ENCODE results near the gene CHMP1A.
"Not testable (repeated sequence)": the region's sequence is repeated elsewhere in the genome, so short reads cannot be mapped to it uniquely, and the experiment has no call there.

The CHMP1A gene

GRCh38 chr16:89691986-89692569, 34.6 kb upstream of the CHMP1A start:
- no peak for DNase-seq (ENCODE audit: low read depth)

DNA sequence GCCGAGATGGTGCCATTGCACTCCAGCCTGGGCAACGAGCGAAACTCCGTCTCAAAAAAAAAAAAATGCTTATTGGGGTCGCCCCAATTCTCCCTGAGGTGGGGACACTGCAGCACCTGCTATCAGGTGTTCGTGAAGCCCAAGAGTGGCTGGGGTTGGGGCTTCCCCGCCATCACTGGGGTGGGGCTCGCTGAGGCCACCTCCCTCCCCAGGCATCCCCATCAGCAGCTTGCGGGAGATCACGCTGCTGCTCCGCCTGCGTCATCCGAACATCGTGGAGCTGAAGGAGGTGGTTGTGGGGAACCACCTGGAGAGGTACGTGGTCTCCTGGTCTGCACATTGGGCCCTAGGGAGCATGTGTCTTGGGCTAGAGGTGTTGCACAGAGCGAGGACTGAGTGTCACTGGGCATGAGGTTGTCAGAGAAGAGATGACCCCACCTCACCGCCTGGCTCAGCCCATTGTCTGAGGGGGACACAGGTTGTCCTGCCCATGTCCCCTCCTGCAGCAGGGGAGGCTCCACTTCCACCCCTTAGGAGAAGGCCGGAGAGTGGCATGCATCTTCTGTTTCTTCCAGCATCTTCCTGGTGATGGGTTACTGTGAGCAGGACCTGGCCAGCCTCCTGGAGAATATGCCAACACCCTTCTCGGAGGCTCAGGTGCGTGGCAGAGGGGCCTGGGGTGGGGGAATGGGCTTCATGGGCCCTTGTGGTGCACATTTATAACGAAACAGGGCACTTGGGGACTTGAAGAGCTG, 33.9 kb upstream of the CHMP1A start:
- no peak for DNase-seq (ENCODE audit: low read depth)

- no peak for DNase-seq (ENCODE audit: low read depth)
Observed at GRCh38 chr16:89690392-89690901, 32.9 kb upstream of the CHMP1A start.

- DNase-seq (ENCODE audit: low read depth): not testable (repeated sequence)
Observed at GRCh38 chr16:89689621-89690020, 32.1 kb upstream of the CHMP1A start.

DNA sequence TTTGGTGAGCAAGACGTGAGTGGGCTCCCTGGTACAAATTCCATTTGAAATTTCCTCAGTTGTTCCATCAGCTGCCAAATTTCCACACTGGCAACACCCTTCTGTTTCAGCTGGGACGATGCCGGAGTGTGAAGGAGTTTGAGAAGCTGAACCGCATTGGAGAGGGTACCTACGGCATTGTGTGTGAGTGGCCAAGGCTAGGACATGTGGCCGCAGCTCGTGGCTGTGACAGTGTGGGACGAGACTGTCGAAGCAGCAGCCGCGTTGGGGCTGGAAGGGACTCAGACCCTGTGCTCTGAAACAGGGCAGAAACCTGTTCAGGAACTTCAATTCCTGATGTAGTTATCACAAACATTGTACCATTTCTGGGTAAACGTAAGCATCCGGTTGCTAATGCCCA, 31.6 kb upstream of the CHMP1A start:
- DNase-seq (ENCODE audit: low read depth): no peak

GRCh38 chr16:89688395-89688794, 30.9 kb upstream of the CHMP1A start:
- no peak for DNase-seq (ENCODE audit: low read depth)

DNA sequence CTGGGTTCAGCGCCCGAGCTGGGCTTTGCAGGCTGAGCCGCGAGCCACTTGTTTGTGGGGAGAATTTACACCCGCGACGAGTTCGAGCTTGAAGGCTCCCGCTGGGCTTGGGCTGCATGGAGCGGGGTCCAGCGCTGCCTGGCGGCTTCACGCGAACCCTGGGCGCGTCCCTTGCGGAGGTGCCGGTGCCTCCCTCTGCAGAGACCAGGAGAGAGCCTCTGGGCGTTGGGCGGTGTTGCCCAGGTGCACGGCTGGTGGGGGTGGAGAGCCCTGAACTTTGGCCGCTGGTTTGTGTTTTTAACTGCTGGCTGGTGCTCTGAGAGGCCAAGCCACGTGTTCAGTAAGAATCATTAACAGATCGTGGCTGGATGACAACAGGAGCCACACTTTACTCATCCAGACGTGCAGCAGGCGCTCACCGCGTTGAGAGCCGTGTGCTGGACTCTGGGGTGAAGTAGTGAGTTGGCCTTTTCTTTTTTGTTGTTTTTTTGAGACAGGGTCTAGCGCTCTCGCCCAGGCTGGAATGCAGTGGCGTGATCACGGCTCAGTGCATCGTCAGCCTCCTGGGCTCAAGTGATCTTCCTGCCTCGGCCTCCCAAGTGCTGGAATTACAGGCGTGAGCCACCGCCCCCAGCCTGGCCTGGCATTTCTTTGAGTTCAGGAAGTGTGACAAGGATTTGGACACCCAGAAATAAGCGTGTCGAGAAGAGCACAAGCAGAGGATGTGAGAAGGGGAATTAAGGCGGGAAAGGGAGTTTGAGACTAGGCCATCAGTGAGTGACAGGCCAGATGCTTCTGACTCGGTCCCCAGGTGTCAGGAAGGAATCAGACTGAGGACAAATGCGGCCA, 29.8 kb upstream of the CHMP1A start:
- DNase-seq (ENCODE audit: low read depth): peak; percentile 67

DNA sequence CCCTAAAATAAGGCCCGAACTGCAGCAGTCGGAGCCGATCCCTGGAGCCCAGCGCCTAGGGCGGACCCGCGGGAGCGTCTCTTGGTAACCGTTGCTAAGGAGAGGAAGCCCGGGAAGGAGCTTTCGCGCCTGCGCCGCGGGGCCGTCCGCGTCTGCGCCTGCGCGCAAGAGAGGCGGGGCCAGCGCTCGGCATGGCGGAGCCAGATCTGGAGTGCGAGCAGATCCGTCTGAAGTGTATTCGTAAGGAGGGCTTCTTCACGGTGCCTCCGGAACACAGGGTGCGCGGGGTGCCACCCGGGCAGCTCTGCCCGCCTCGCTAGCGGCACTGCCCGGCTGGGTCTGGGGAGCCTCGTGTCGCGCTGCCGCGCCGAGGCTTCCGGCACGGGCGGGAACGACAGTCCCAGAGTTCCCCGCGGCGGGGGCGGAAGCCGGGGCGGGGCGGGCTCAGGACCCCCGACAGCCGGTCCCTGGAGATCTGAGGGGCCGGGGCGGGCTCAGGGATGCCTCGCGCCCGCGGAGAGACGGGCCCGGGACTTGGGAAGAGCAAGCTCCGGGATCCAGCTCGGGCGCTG, 29.1 kb upstream of the CHMP1A start, which contains the start of gene CDK10:
TSS of gene CDK10 (plus strand) at position 170 of the 572 bp plus-strand sequence. CDS start at position 192, 22 bp downstream.
- peak; percentile 88 for DNase-seq (ENCODE audit: low read depth)

GRCh38 chr16:89685916-89686315, 28.4 kb upstream of the CHMP1A start:
- DNase-seq (ENCODE audit: low read depth): no peak

DNA sequence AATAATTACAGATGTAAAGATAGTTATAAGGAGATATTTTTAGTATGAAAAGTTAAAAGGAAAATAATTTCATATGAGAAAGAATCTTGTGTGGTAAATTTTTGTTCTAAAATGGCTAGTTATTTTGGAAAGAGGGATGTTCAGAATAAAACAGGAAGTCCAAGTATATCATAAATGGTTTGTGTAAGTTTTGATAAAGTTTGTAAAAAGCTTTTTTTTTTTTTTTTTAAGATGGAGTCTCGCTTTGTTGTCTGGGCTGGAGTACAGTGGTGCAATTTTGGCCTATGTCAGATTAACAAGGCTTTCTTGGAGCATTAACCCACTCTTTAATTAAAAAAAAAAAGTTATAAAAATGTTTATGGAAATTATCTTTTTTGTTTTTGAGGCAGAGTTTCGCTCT, 20.8 kb upstream of the CHMP1A start:
- no peak for DNase-seq (ENCODE audit: low read depth)

DNA sequence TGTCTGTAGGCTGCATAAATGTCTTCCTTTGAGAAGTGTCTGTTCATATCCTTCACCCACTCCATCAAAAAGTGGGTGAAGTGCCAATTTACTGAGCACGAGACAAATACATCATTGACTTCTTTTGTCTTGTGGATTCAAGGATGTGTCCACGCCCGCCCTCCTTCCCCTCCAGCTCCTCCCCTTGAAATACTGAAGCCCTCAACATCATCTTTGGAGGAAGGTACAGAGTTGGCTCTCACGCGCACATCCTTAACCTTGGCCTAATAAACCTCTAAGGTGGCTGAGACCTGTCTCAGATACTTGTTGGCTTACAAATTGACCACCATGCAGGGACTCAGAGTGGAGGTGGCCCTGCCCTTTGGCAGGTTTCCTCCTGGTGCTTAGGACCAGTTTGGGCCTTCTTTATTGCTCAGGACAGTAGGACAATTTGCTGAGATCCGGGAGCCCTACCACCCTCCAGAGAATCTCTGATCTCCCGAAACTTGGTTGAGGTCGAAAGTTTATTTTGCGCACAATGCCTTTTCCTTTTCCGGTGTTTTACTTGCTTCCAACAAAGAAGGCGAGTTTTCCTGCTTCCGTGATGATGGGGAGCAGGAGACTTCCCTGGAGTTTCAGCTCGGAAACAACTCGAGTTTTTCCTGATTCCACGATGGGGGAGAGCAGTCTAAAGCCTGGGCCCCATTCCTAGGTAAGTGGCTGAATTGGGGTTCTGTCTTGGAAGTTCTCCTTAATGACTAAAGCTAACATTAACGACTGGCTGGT, 14.9 kb upstream of the CHMP1A start:
- no peak for DNase-seq (ENCODE audit: low read depth)

DNA sequence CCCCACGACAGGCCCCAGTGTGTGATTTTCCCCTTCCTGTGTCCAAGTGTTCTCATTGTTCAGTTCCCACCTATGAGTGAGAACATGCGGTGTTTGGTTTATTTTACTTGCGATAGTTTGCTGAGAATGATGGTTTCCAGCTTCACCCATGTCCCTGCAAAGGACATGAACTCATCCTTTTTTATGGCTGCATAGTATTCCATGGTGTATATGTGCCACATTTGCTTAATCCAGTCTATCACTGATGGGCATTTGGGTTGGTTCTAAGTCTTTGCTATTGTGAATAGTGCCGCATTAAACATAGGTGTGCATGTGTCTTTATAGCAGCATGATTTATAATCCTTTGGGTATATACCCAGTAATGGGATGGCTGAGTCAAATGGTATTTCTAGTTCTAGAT, 14.1 kb upstream of the CHMP1A start:
- DNase-seq (ENCODE audit: low read depth): not testable (repeated sequence)

DNA sequence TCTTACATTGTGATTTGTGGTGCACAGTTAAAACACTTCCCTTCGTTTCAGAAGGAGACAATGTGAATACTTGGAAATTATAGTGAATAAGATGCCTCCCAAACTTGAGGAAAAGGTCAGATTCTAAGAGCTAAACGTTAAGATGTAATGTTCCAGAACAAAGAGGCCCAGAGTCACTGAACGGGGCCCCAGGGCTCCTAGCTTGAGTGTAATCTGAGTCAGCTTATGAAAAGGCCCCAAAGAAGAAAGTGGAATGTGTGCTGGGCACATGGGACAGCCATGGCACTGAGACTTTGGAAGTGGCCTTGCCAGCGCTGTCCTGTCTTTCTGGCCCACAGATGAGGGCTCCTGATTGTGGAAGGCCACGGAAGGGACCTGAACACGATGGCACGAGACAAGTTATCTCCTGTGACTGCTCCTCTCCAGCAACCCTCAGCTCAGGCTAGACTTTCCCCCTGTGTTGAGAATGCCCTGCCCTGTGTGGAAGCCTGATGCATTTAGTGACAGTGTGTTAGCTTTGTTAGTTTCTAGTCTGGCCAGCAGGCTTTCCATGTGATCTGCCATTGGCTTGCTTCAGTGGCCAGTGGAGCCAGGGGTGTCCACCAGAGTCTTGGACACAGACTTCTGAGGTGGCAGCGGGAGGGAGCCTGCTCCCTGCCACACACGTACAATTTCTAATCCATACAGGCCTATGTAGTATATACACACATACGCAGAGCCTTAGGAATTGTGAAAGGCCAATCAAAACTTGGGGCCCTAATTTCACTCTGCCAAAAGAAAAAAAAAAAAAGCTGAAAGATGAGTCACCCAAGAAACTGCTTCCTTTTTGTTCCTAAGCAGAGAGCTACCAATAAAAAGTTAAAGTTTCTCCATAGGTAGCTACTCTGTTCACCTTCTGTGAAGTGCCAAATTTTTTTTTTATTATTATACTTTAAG, 13.3 kb upstream of the CHMP1A start:
- peak; percentile 45 for DNase-seq (ENCODE audit: low read depth)

DNA sequence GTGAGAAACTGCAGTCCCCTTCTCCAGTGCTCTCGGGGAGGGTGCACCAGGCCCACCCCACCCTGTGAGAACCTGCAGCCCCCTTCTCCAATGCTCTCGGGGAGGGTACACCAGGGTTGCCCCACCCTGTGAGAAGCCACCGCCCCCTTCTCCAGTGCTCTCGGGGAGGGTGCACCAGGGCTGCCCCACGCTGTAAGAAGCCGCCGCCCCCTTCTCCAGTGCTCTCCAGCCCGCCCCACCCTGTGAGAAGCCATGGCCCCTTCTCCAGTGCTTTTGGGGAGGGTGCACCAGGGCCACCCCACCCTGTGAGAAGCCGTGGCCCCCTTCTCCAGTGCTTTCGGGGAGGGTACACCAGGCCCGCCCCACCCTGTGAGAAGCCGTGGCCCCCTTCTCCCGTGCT, 12.2 kb upstream of the CHMP1A start:
- DNase-seq (ENCODE audit: low read depth): no peak

DNA sequence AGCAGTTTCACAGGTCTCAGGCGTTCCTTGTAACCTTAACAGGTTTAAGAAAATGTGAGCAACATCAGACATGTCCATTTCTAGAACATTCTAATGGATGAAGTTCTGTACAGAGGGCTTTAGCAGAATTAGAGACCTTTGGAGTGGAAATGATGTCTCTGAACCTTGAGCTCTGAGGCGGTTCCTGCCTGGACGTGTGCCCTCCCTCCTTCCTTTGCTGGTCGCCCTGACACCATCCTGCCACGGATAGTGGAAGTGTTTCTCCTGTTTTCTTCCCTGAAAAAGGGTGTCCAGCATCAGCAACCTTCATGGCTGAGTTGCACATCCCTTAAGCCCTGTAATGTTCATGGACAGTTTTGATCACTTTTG, 11.3 kb upstream of the CHMP1A start:
- DNase-seq (ENCODE audit: low read depth): no peak

DNA sequence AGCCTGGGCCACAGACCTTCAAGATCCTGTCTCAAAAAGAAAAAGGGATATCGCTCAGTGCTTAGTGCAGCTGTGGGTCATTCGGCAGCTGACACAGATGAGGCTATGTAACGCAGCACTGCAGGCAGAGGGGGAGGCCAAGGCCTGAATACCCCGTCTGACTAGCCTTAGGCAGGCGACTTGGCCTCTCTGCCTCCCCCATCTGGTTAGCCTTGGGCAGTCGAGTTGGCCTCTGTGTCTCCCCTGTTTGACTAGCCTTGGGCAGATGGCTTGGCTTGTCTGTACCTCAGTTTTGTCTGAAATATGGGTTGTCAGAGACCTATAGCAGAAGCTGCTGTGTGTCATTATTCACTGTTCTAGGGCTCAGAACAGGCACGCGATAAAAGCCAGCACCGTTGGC, 10.1 kb upstream of the CHMP1A start:
- no peak for DNase-seq (ENCODE audit: low read depth)

GRCh38 chr16:89667000-89667399, 9.5 kb upstream of the CHMP1A start:
- DNase-seq (ENCODE audit: low read depth): peak; percentile 49

DNA sequence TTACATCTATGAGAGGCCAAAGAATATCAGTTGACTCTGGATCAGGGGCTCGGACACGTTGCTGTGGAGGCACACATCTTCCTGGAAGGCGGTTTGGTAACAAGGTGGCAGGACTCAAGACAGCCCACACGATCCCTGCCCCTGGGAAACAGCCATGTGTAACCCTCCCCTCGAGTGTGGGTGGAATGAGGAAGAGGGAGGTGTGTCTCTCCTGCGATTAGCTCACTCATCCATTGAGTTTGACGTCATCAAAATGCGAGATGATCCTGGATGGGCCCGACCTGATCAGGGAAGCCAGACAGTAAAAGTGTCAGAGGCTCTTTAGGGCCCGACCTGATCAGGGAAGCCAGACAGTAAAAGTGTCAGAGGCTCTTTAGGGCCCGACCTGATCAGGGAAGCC, 6.7 kb upstream of the CHMP1A start:
- DNase-seq (ENCODE audit: low read depth): not testable (repeated sequence)

DNA sequence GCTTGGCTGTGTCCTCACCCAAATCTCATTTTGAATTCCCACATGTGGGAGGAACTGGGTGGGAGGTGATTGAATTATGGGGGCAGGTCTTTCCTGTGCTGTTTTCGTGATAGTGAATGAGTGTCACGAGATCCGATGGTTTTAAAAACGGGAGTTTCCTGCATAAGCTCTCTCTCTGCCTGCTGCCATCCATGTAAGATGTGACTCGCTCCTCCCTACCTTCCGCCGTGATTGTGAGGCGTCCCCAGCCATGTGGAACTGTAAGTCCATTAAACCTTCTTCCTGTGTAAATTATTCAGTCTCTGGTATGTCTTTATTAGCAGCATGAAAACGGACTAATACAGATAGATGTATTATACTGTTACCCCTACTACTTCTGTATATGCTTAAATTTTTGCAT, 3.7 kb upstream of the CHMP1A start:
- DNase-seq (ENCODE audit: low read depth): no peak

- DNase-seq (ENCODE audit: low read depth): no peak
Observed at GRCh38 chr16:89660146-89660545, 2.6 kb upstream of the CHMP1A start.

Data from EH (cell line).